ENCODE data around the gene TMEM38A. TPM values are rescaled to one million over a fixed set of nuclear protein-coding genes. Genes with fewer than 3 reads are reported as not detected.
"Not testable (repeated sequence)": the region's sequence is repeated elsewhere in the genome, so short reads cannot be mapped to it uniquely, and the experiment has no call there.

The TMEM38A gene
- total RNA-seq, 1 donor from 2014 or later = 129 TPM

DNA sequence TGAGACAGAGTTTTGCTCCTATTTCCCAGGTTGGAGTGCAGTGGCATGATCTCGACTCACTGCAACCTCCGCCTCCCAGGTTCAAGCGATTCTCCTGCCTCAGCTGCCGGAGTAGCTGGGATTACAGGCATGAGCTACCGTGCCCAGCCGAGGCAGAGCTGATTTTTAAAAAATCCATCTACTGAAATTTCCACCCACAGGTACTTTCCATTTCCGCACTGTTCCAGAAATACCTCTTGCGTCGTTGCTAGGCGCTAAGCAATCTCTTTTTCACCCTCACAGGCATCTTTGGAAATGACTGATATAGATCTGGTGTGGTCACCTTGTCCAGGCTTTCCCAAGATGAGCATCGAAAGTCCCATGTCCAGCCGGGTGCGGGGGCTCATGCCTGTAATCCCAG, 9.4 kb downstream of the TMEM38A start:
- Histone ChIP-seq H3K4me3 (ENCODE audit: low read length in 3 of 3) (no peak overlapping the region), H3K4me1 (ENCODE audit: control insufficient read depth in 3 of 3, insufficient read depth in 3 of 3, low read length in 3 of 3) (peaks cover 8 to 43% (median 36%) of the 10 kb centered on the region in 3 donors), H3K27ac (ENCODE audit: low read depth, low read length) (peak overlapping the region; percentile 87), H3K9ac (ENCODE audit: low read depth in 1 of 3, low read length in 3 of 3) (peak overlapping the region in 1 of 3 donors; percentile 25), H3K9me3 (ENCODE audit: control insufficient read depth in 3 of 3, low read length in 3 of 3) (no peaks in the 10 kb centered on the region), H3K36me3 (ENCODE audit: control insufficient read depth in 3 of 3, insufficient read depth in 3 of 3, low read length in 3 of 3) (peaks cover 4 to 10% (median 8%) of the 10 kb centered on the region in 3 donors), H3K27me3 (ENCODE audit: control insufficient read depth in 3 of 3, insufficient read depth in 3 of 3, low read length in 3 of 3) (no peaks in the 10 kb centered on the region)

DNA sequence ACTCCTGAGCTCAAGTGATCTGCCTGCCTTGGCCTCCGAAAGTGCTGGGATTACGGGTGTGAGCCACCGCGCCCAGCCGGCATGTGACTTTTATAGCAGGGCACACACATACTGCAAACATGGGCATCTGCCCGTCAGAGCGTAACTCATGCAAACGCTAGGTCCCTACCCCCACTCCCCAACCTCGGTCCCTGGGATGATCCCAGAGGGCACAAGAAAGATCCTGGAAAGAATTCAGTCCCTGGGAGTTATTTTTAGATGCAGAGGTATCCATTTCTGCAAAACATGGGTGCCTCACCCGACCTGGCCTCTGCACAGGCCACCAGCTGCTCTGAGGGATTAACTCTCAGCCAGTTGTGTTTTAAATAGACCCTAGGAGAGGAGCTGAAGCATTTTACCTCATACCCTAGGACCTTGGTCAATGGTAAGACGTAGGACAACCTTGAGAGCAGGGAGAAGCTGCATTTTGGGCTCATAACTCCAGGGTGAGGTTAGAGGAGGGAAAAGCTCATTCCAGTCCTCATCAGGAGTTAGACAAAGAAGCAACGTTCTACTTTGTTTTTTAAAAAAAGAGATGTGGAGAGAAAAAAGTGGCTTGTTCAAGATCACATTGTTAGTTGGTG, 10.8 kb downstream of the TMEM38A start:
- H3K4me3 ChIP-seq (ENCODE audit: low read length in 3 of 3) = peak overlapping the region in 1 of 3 donors; percentile 38
- H3K36me3 ChIP-seq (ENCODE audit: control insufficient read depth in 3 of 3, insufficient read depth in 3 of 3, low read length in 3 of 3) = peaks cover 4 to 7% (median 6%) of the 10 kb centered on the region in 3 donors
- H3K4me1 ChIP-seq (ENCODE audit: control insufficient read depth in 3 of 3, insufficient read depth in 3 of 3, low read length in 3 of 3) = peaks cover 8 to 38% (median 37%) of the 10 kb centered on the region in 3 donors
- no peaks in the 10 kb centered on the region for H3K27me3 ChIP-seq (ENCODE audit: control insufficient read depth in 3 of 3, insufficient read depth in 3 of 3, low read length in 3 of 3)
- peak overlapping the region; percentile 42 to 58 (median 48) for H3K9ac ChIP-seq (ENCODE audit: low read depth in 1 of 3, low read length in 3 of 3)
- no peaks in the 10 kb centered on the region for H3K9me3 ChIP-seq (ENCODE audit: control insufficient read depth in 3 of 3, low read length in 3 of 3)
- H3K27ac ChIP-seq (ENCODE audit: low read depth, low read length) = peak overlapping the region; percentile 87

DNA sequence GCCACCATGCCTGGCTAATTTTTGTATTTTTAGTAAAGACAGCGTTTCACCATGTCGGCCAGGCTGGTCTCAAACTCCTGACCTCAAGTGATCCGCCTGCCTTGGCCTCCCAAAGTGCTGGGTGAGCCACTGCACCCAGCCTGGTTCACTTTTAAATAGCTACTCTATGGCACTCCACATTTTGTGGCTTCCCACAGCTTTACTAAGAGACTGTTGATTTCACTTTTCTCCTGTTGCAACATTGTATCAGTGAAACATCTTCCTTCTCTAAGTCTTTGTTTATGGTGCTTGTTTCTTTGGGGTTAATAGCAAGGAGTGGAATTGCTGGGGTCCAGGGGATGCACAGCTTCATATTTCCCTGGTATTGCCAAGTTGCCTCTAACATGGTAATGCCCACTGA, 12.3 kb downstream of the TMEM38A start:
- Histone ChIP-seq H3K27ac (ENCODE audit: low read depth, low read length) (peak overlapping the region; percentile 87), H3K9ac (ENCODE audit: low read depth in 1 of 3, low read length in 3 of 3) (no peak overlapping the region), H3K27me3 (ENCODE audit: control insufficient read depth in 3 of 3, insufficient read depth in 3 of 3, low read length in 3 of 3) (no peaks in the 10 kb centered on the region), H3K9me3 (ENCODE audit: control insufficient read depth in 3 of 3, low read length in 3 of 3) (no peaks in the 10 kb centered on the region), H3K4me1 (ENCODE audit: control insufficient read depth in 3 of 3, insufficient read depth in 3 of 3, low read length in 3 of 3) (peaks cover 12 to 38% (median 36%) of the 10 kb centered on the region in 3 donors), H3K36me3 (ENCODE audit: control insufficient read depth in 3 of 3, insufficient read depth in 3 of 3, low read length in 3 of 3) (peaks cover 4 to 9% (median 7%) of the 10 kb centered on the region in 3 donors), H3K4me3 (ENCODE audit: low read length in 3 of 3) (no peak overlapping the region)

DNA sequence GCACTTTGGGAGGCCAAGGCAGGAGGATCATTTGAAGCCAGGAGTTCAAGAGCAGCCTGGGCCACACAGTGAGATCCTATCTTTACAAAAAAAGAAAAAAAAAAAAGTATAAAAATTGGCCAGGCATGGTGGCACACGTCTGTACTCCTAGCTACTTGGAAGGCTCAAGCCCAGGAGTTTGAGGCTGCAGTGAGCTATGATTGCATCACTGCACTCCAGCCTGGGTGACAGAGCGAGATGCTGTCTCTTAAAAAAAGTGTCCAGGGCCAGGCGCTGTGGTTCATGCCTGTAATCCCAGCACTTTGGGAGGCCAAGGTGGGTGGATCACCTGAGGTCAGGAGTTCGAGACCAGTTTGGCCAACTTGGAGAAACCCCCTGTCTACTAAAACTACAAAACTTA, 12.9 kb downstream of the TMEM38A start:
- not testable (repeated sequence) for H3K9me3 ChIP-seq (ENCODE audit: control insufficient read depth in 3 of 3, low read length in 3 of 3); H3K27me3 ChIP-seq (ENCODE audit: control insufficient read depth in 3 of 3, insufficient read depth in 3 of 3, low read length in 3 of 3); H3K4me3 ChIP-seq (ENCODE audit: low read length in 3 of 3); H3K36me3 ChIP-seq (ENCODE audit: control insufficient read depth in 3 of 3, insufficient read depth in 3 of 3, low read length in 3 of 3)
- H3K9ac ChIP-seq (ENCODE audit: low read depth in 1 of 3, low read length in 3 of 3) = peak overlapping the region in 1 of 3 donors; percentile 6
- H3K27ac ChIP-seq (ENCODE audit: low read depth, low read length) = peak overlapping the region; percentile 87
- H3K4me1 ChIP-seq (ENCODE audit: control insufficient read depth in 3 of 3, insufficient read depth in 3 of 3, low read length in 3 of 3) = peaks cover 12 to 38% (median 36%) of the 10 kb centered on the region in 3 donors

DNA sequence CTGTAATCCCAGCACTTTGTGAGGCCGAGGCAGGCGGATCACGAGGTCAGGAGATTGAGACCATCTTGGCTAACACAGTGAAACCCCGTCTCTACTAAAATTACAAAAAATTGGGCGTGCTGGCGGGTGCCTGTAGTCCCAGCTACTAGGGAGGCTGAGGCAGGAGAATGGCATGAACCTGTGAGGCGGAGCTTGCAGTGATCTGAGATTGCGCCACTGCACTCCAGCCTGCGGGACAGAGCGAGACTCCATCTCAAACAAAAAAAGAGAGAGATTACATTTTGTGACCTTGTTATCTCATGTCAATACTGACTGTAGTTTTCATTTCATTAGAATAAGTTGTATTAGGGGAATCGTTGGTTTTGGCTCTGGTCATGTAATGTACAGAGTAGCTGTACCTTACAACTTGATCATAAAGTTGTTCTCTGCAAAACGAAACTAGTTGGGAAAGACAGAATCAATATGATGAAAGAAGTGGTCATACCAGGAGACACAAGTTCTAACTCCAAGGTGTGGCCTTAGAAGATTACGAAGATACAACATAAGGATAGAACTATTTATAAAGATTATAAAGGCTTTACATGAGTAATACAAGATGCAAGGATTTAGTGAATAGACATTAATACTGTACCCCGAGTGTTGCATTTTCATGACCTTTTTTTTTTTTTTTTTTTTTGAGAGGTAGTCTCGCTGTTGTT, 15.3 kb downstream of the TMEM38A start:
- Histone ChIP-seq H3K9me3 (ENCODE audit: control insufficient read depth in 3 of 3, low read length in 3 of 3) (no peaks in the 10 kb centered on the region), H3K4me1 (ENCODE audit: control insufficient read depth in 3 of 3, insufficient read depth in 3 of 3, low read length in 3 of 3) (peaks cover 15 to 34% (median 31%) of the 10 kb centered on the region in 3 donors), H3K36me3 (ENCODE audit: control insufficient read depth in 3 of 3, insufficient read depth in 3 of 3, low read length in 3 of 3) (peaks cover 22 to 24% (median 22%) of the 10 kb centered on the region in 3 donors), H3K27me3 (ENCODE audit: control insufficient read depth in 3 of 3, insufficient read depth in 3 of 3, low read length in 3 of 3) (no peaks in the 10 kb centered on the region), H3K27ac (ENCODE audit: low read depth, low read length) (no peak overlapping the region), H3K4me3 (ENCODE audit: low read length in 3 of 3) (no peak overlapping the region), H3K9ac (ENCODE audit: low read depth in 1 of 3, low read length in 3 of 3) (no peak overlapping the region)

DNA sequence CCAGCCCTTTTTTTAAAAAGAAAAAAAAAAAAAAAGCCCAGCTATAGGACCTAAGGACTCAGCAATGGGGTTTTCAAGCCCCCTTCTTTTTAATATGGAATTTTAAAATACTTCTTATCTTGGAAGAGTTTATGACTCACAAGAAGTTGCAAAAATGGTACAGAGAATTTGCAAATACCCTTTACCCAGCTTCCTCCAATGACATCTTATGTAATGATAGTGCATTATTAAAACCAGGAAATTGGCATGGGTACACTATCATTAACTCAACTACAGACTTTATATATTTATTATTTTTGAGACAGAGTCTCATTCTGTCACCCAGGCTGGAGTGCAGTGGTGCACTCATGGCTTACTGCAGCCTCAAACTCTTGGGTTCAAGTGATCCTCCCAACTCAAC, 16.1 kb downstream of the TMEM38A start:
- Histone ChIP-seq H3K4me1 (ENCODE audit: control insufficient read depth in 3 of 3, insufficient read depth in 3 of 3, low read length in 3 of 3) (peaks cover 15 to 29% (median 28%) of the 10 kb centered on the region in 3 donors), H3K4me3 (ENCODE audit: low read length in 3 of 3) (no peak overlapping the region), H3K9ac (ENCODE audit: low read depth in 1 of 3, low read length in 3 of 3) (no peak overlapping the region), H3K9me3 (ENCODE audit: control insufficient read depth in 3 of 3, low read length in 3 of 3) (no peaks in the 10 kb centered on the region), H3K36me3 (ENCODE audit: control insufficient read depth in 3 of 3, insufficient read depth in 3 of 3, low read length in 3 of 3) (peaks cover 30 to 32% (median 30%) of the 10 kb centered on the region in 3 donors), H3K27me3 (ENCODE audit: control insufficient read depth in 3 of 3, insufficient read depth in 3 of 3, low read length in 3 of 3) (no peaks in the 10 kb centered on the region), H3K27ac (ENCODE audit: low read depth, low read length) (no peak overlapping the region)

DNA sequence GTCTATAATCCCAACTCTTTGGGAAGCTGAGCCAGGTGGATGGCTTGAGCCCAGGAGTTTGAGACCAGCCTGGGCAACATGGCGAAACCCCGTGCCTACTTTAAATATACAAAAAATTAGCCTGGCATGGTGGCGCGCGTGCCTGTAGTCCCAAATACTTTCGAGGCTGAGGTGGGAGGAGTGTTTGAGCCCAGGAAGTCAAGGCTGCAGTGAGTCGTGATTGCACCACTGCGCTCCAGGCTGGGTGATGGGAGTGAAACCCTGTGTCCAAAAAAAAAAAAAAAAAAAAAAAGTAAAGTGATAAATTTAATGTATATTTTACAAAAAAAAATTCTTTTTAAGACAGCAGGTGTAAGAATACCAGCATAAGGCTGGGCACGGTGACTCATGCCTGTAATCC, 17.6 kb downstream of the TMEM38A start:
- H3K9me3 ChIP-seq (ENCODE audit: control insufficient read depth in 3 of 3, low read length in 3 of 3) = no peaks in the 10 kb centered on the region
- no peaks in the 10 kb centered on the region for H3K27me3 ChIP-seq (ENCODE audit: control insufficient read depth in 3 of 3, insufficient read depth in 3 of 3, low read length in 3 of 3)
- H3K4me1 ChIP-seq (ENCODE audit: control insufficient read depth in 3 of 3, insufficient read depth in 3 of 3, low read length in 3 of 3) = peaks cover 8 to 17% (median 17%) of the 10 kb centered on the region in 3 donors
- H3K36me3 ChIP-seq (ENCODE audit: control insufficient read depth in 3 of 3, insufficient read depth in 3 of 3, low read length in 3 of 3) = peaks cover 40 to 43% (median 42%) of the 10 kb centered on the region in 3 donors
- no peak overlapping the region for H3K27ac ChIP-seq (ENCODE audit: low read depth, low read length)
- no peak overlapping the region for H3K4me3 ChIP-seq (ENCODE audit: low read length in 3 of 3)
- H3K9ac ChIP-seq (ENCODE audit: low read depth in 1 of 3, low read length in 3 of 3) = no peak overlapping the region

DNA sequence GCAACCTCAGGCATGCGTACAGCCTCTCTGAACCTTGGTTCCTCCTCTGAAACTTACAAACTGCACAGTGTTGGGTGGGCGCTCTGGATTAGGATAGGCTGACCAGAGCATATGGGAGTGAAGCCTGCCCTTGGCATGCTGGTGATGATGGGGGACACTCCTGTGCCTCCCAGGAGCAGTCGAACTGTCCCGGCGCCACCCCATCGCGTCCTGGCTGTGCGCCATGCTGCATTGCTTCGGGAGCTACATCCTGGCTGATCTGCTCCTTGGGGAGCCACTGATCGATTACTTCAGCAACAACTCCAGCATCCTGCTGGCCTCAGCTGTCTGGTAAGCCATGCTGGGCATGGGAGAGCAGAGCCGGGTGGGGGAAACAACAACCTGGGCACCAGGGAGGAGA, 18.9 kb downstream of the TMEM38A start:
- no peak overlapping the region for H3K9ac ChIP-seq (ENCODE audit: low read depth in 1 of 3, low read length in 3 of 3)
- H3K27me3 ChIP-seq (ENCODE audit: control insufficient read depth in 3 of 3, insufficient read depth in 3 of 3, low read length in 3 of 3) = no peaks in the 10 kb centered on the region
- H3K9me3 ChIP-seq (ENCODE audit: control insufficient read depth in 3 of 3, low read length in 3 of 3) = no peaks in the 10 kb centered on the region
- no peak overlapping the region for H3K4me3 ChIP-seq (ENCODE audit: low read length in 3 of 3)
- no peak overlapping the region for H3K27ac ChIP-seq (ENCODE audit: low read depth, low read length)
- H3K4me1 ChIP-seq (ENCODE audit: control insufficient read depth in 3 of 3, insufficient read depth in 3 of 3, low read length in 3 of 3) = peaks cover 7 to 10% (median 8%) of the 10 kb centered on the region in 3 donors
- peaks cover 38 to 42% (median 41%) of the 10 kb centered on the region in 3 donors for H3K36me3 ChIP-seq (ENCODE audit: control insufficient read depth in 3 of 3, insufficient read depth in 3 of 3, low read length in 3 of 3)

DNA sequence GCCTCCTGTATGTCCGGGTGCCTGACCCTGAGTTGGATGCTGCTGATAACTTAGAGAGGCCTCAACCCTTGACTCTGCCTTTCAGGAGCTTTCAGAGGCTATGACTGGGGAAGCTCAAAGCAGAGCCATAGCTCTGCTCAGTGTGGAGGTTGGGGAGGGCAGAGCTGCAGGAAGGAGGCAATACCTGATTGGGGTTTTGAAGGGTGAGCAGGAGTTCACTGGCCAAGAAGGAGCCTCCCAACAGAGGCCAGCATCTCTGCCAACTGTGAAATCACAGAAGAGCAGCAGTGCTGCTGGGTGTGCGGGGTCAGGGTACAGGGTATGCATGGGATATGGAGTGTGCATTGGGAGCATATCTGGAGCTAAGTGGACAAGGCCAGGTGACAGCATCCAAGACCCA, 21.6 kb downstream of the TMEM38A start:
- no peak overlapping the region for H3K4me3 ChIP-seq (ENCODE audit: low read length in 3 of 3)
- H3K9ac ChIP-seq (ENCODE audit: low read depth in 1 of 3, low read length in 3 of 3) = no peak overlapping the region
- H3K27me3 ChIP-seq (ENCODE audit: control insufficient read depth in 3 of 3, insufficient read depth in 3 of 3, low read length in 3 of 3) = no peaks in the 10 kb centered on the region
- no peak overlapping the region for H3K27ac ChIP-seq (ENCODE audit: low read depth, low read length)
- peaks cover 2 to 7% (median 6%) of the 10 kb centered on the region in 3 donors for H3K4me1 ChIP-seq (ENCODE audit: control insufficient read depth in 3 of 3, insufficient read depth in 3 of 3, low read length in 3 of 3)
- no peaks in the 10 kb centered on the region for H3K9me3 ChIP-seq (ENCODE audit: control insufficient read depth in 3 of 3, low read length in 3 of 3)
- peaks cover 46 to 51% (median 49%) of the 10 kb centered on the region in 3 donors for H3K36me3 ChIP-seq (ENCODE audit: control insufficient read depth in 3 of 3, insufficient read depth in 3 of 3, low read length in 3 of 3)

DNA sequence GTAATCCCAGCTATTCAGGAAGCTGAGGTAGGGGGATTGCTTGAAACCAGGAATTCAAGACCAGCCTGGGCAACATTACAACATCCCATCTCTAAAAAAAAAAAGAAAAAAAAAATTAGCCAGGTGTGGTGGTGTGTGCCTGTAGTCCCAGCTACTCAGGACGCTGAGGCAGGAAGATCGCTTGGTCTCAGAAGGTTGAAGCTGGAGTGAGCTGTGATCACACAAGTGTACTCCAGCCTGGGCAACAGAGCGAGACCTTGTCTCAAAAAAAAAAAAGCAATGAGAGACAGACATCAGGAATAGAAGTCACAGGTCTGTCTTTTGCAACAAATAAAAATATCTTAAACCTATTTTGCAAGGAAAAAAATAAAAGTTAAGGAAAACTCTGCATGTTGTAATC, 23.3 kb downstream of the TMEM38A start:
- H3K9me3 ChIP-seq (ENCODE audit: control insufficient read depth in 3 of 3, low read length in 3 of 3) = no peaks in the 10 kb centered on the region
- peaks cover 43 to 51% (median 44%) of the 10 kb centered on the region in 3 donors for H3K36me3 ChIP-seq (ENCODE audit: control insufficient read depth in 3 of 3, insufficient read depth in 3 of 3, low read length in 3 of 3)
- peaks cover 0 to 3% (median 2%) of the 10 kb centered on the region in 3 donors for H3K4me1 ChIP-seq (ENCODE audit: control insufficient read depth in 3 of 3, insufficient read depth in 3 of 3, low read length in 3 of 3)
- no peak overlapping the region for H3K9ac ChIP-seq (ENCODE audit: low read depth in 1 of 3, low read length in 3 of 3)
- no peak overlapping the region for H3K4me3 ChIP-seq (ENCODE audit: low read length in 3 of 3)
- H3K27ac ChIP-seq (ENCODE audit: low read depth, low read length) = no peak overlapping the region
- H3K27me3 ChIP-seq (ENCODE audit: control insufficient read depth in 3 of 3, insufficient read depth in 3 of 3, low read length in 3 of 3) = no peaks in the 10 kb centered on the region

Data from skeletal muscle tissue (tissue), 4 donors.